ENCODE measurements around the gene NCDN. TPM values are rescaled to one million over a fixed set of nuclear protein-coding genes. Genes with fewer than 3 reads are reported as not detected.

NCDN gene
- total and polyA plus RNA-seq, 2 donors (not counting 3 experiments of a cell fraction or from before 2014, with no cell fraction given), result 17.3 to 22.0 TPM

DNA sequence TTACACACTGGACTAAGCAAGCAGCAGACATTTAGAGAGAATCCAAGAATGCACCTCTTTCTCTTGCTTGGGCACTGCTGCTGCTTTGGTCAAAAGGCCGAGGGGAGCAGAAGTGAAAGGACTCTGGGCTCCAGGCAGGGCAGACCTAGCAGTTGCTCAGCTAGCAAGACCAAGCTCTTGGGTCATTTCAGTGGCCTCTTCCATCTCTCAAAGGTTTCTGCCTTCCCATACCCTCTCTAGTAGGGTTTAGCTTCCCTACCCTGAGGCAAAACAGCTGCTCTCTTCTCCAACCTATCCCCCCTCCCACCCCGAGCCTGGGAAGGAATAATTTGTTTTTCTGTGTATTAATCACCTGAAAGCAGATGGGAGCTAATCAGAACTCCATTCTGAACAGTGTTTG lies 41.3 kb downstream of the NCDN start:
- intact Hi-C loops (cut with micrococcal nuclease), result loop anchor here (2.0 kb wide), 1 partner anchor 36 kb away; no protein-coding TSS in a partner anchor
- H3K79me2 ChIP-seq (ENCODE audit: control insufficient read depth, insufficient read depth, low read length), result no peaks in the 10 kb centered on the region
- CTCF ChIA-PET, result no interaction called here
- no peak overlapping the region for H3K4me3 ChIP-seq (replicated peaks in 1 of 3; ENCODE audit: insufficient read depth in 1 of 3, low read depth in 1 of 3, low read length in 3 of 3)
- POLR2A ChIA-PET, result no interaction called here
- no peak overlapping the region for H3K9ac ChIP-seq (replicated peaks; ENCODE audit: extremely low read depth, insufficient read depth, low read length)
- no peak for FAIRE-seq
- no peaks in the 10 kb centered on the region for H3K9me1 ChIP-seq (replicated peaks; ENCODE audit: control insufficient read depth, extremely low read depth, insufficient read depth, low read length)
- dilution Hi-C loops (cut with MboI; ENCODE audit: extremely low pct_ligation_motif_present, low sequenced_read_pairs), result no loop called here
- no peaks in the 10 kb centered on the region for H3K27me3 ChIP-seq (ENCODE audit: control insufficient read depth in 2 of 2, insufficient read depth in 2 of 2, low read length in 2 of 2)
- no peak overlapping the region for H3K27ac ChIP-seq (ENCODE audit: insufficient read depth, low read depth, low read length)
- H2AFZ ChIP-seq (ENCODE audit: low read depth, low read length), result no peak overlapping the region
- H3K4me2 ChIP-seq (ENCODE audit: insufficient read depth, low read length), result no peak overlapping the region
- no peaks in the 10 kb centered on the region for H3K9me3 ChIP-seq (replicated peaks; ENCODE audit: control insufficient read depth, insufficient read depth, low read length)
- TF ChIP-seq POLR2A (IDR thresholded peaks at IDR 0.05; ENCODE audit: low read depth, low read length) (no peak), MYC (IDR thresholded peaks at IDR 0.05; ENCODE audit: low read depth, low read length) (no peak), GATA2 (IDR thresholded peaks at IDR 0.05; ENCODE audit: insufficient read depth, insufficient read length, low read depth, low read length) (no peak), FOS (IDR thresholded peaks at IDR 0.05; ENCODE audit: borderline replicate concordance, insufficient read depth, low read length) (no peak), EZH2 (IDR thresholded peaks at IDR 0.05; ENCODE audit: borderline replicate concordance, low read depth, low read length, severe bottlenecking) (no peak), POLR2AphosphoS5 (IDR thresholded peaks at IDR 0.05; ENCODE audit: insufficient read depth, low read depth, low read length) (no peak), JUN (IDR thresholded peaks at IDR 0.05; ENCODE audit: borderline replicate concordance, insufficient read depth, insufficient read length, low read depth) (no peak)
- TF ChIP-seq, protein P1, sequence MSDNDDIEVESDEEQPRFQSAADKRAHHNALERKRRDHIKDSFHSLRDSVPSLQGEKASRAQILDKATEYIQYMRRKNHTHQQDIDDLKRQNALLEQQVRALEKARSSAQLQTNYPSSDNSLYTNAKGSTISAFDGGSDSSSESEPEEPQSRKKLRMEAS (IDR thresholded peaks at IDR 0.05; ENCODE audit: insufficient read depth, insufficient read length), result no peak
- TF ChIP-seq, protein P2, sequence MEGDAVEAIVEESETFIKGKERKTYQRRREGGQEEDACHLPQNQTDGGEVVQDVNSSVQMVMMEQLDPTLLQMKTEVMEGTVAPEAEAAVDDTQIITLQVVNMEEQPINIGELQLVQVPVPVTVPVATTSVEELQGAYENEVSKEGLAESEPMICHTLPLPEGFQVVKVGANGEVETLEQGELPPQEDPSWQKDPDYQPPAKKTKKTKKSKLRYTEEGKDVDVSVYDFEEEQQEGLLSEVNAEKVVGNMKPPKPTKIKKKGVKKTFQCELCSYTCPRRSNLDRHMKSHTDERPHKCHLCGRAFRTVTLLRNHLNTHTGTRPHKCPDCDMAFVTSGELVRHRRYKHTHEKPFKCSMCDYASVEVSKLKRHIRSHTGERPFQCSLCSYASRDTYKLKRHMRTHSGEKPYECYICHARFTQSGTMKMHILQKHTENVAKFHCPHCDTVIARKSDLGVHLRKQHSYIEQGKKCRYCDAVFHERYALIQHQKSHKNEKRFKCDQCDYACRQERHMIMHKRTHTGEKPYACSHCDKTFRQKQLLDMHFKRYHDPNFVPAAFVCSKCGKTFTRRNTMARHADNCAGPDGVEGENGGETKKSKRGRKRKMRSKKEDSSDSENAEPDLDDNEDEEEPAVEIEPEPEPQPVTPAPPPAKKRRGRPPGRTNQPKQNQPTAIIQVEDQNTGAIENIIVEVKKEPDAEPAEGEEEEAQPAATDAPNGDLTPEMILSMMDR (IDR thresholded peaks at IDR 0.05; ENCODE audit: extremely low read depth in 1 of 2, insufficient read depth in 1 of 2, low read depth in 1 of 2, low read length in 2 of 2), result no peak
- H3K4me1 ChIP-seq (ENCODE audit: control insufficient read depth, extremely low read depth, insufficient read depth, low read length), result no peaks in the 10 kb centered on the region
- H3K36me3 ChIP-seq (ENCODE audit: control insufficient read depth in 2 of 2, extremely low read depth in 1 of 2, insufficient read depth in 2 of 2, low read length in 2 of 2), result peaks cover 10 to 11% of the 10 kb centered on the region in 2 experiments
- BruUV-seq (replicated peaks), result no TSS peak
- H4K20me1 ChIP-seq (replicated peaks; ENCODE audit: control insufficient read depth, extremely low read depth, insufficient read depth, low read length), result no peaks in the 10 kb centered on the region
- DNase-seq (ENCODE audit: low read depth, low spot score), result no peak
